Panc1 (cell line): ENCODE measurements around the gene BUB3. TPM values are rescaled to one million over a fixed set of nuclear protein-coding genes. Genes with fewer than 3 reads are reported as not detected.

Experiments
- ATAC-seq: fragments of 200-7000 bp; cut with Tn5 transposase; 2 replicates; pipeline ENCODE4 v1.9.1; 2020; ENCODE audit warnings: mild to moderate bottlenecking, moderate library complexity
- BruUV-seq: library from RNA; stranded (reverse); fragments of 400-500 nt; replicated peaks from 2 replicates; lab custom pipeline; 2021; lab: Mats Ljungman, UMichigan
- CTCF ChIA-PET: fragments of 300-600 bp; sonication (Branson Sonifier 250); formaldehyde crosslinking; loops from one replicate; lab custom pipeline; 2022; ENCODE audit warnings: antibody characterized with exemption; lab: Charles Lee
- POLR2A ChIA-PET: fragments of 300-600 bp; sonication (Branson Sonifier 250); formaldehyde crosslinking; loops from one replicate; lab custom pipeline; 2022; ENCODE audit warnings: antibody characterized with exemption; lab: Charles Lee
- DNase-seq: peaks from one replicate; pipeline ENCODE4 v3.0.0-alpha.2; 2010; ENCODE audit warnings: low read depth, low spot score
- H3K27ac ChIP-seq: 2 replicates; pipeline ENCODE4 v1.5.1; 2011; ENCODE audit warnings: mild to moderate bottlenecking, low read length, inconsistent platforms
- H3K27me3 ChIP-seq: fragments of 200-500 bp; sonication (Bioruptor generic); 2 replicates; pipeline ENCODE4 v1.6.0; 2014; ENCODE audit warnings: low read length, inconsistent platforms; ENCODE audit not compliant: control insufficient read depth, insufficient read depth
- H3K36me3 ChIP-seq: fragments of 200-500 bp; sonication (Bioruptor generic); 2 replicates; pipeline ENCODE4 v1.5.1; 2014; ENCODE audit warnings: inconsistent platforms, mild to moderate bottlenecking, low read length, moderate library complexity; ENCODE audit not compliant: control insufficient read depth, insufficient read depth
- H3K4me1 ChIP-seq: 2 replicates; pipeline ENCODE4 v1.5.1; 2011; ENCODE audit warnings: inconsistent platforms, mild to moderate bottlenecking, low read length, moderate library complexity; ENCODE audit not compliant: control insufficient read depth, insufficient read depth
- H3K4me3 ChIP-seq, 2 experiments: 2 replicates each; pipeline ENCODE4 v1.5.1; 2011 to 2012; ENCODE audit warnings: low read depth in 2 of 2, low read length in 2 of 2, mild to moderate bottlenecking in 2 of 2, inconsistent platforms in 1 of 2, moderate library complexity in 1 of 2
- H3K9me3 ChIP-seq: fragments of 200-500 bp; sonication (Bioruptor generic); 2 replicates; pipeline ENCODE4 v1.5.1; 2014; ENCODE audit warnings: low read depth, mild to moderate bottlenecking, inconsistent platforms, low read length, moderate library complexity; ENCODE audit not compliant: control insufficient read depth, insufficient read depth
- POLR2AphosphoS5 ChIP-seq: IDR thresholded peaks from 2 replicates; pipeline ENCODE4 v1.6.1; 2012; ENCODE audit warnings: mild to moderate bottlenecking, low read depth, low read length, moderate library complexity
- SIN3A ChIP-seq: IDR thresholded peaks from 2 replicates; pipeline ENCODE4 v1.6.1; 2012; ENCODE audit warnings: low read depth, mild to moderate bottlenecking, low read length, moderate library complexity, borderline replicate concordance; ENCODE audit not compliant: insufficient read depth
- TCF7L2 ChIP-seq: IDR thresholded peaks from 2 replicates; pipeline ENCODE4 v1.6.1; 2011; ENCODE audit warnings: mild to moderate bottlenecking, low read depth, low read length, inconsistent platforms
- in situ Hi-C: cut with HindIII; loops from 2 replicates; pipeline ENCODE4 v1.10.0; 2016; ENCODE audit warnings: low sequenced_read_pairs, low pct_unique_long_range_greater_than_20kb
- intact Hi-C: fragments of 100-400 bp; cut with micrococcal nuclease; formaldehyde crosslinking; loops from one replicate; pipeline ENCODE4 v1.10.0; 2022; ENCODE audit not compliant: unreplicated experiment
- total RNA-seq: library from RNA; stranded (reverse); gene quantifications from one replicate; pipeline ENCODE4 v1.2.1, GENCODE V29; 2021; ENCODE audit not compliant: unreplicated experiment
- TF ChIP-seq, protein P1 (sequence below), 2 experiments: IDR thresholded peaks; 2 replicates each; pipeline ENCODE4 v1.6.1; 2011 to 2012; ENCODE audit warnings: low read depth in 2 of 2, control low read depth in 1 of 2, low read length in 1 of 2, mild to moderate bottlenecking in 1 of 2, moderate library complexity in 1 of 2; ENCODE audit not compliant: insufficient read depth in 1 of 2
- TF ChIP-seq, protein P2 (sequence below): fragments of 450-650 bp; IDR thresholded peaks from 2 replicates; pipeline ENCODE4 v1.5.1; 2017; ENCODE audit warnings: mild to moderate bottlenecking

BUB3 gene
- total RNA-seq, 1 experiment from 2014 or later, result 237 TPM

DNA sequence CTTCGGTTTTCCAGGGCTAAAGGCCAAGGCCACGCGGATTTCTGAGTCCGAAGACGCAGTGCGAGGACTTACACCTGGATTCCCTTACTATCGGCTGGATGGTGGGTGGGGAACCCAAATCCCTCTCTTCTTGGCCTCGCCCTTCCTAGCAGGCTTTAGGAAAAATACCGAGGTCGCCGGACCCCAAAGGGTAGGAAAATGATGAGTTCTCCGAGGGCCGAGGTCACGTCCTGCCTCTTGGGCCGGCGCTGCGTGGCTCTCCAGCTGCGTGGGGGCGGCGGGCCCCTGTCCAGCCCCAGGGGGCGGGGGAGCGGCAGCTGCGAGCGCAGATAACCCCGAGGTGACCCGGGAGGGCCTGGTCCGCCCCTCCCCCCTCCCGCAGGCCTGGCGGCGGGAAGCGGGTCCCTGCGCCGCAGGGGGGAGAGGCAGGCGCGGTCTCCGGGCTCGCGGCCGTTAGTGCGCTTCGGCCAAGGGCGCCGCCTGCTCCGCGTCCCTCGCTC is 19.2 kb upstream of the BUB3 start:
- no TSS peak for BruUV-seq
- in situ Hi-C loops (no loop called here), intact Hi-C loops (loop anchor here (1.0 kb wide), 1 partner anchor 19 kb away; the partner anchor contains the start of gene BUB3)
- peaks cover 19% of the 10 kb centered on the region for H3K4me1 ChIP-seq
- 0 out of 2 replicates have a peak, but pooled peaks cover 3% of the 10 kb centered on the region for H3K36me3 ChIP-seq
- DNase-seq (no peak), ATAC-seq (no peak)
- H3K4me3 ChIP-seq, result peak overlapping the region in 1 of 2 experiments; percentile 58; a peak in 2 of 4 replicates
- H3K9me3 ChIP-seq, result no peaks in the 10 kb centered on the region
- POLR2A ChIA-PET, result interaction anchor here (0.5 kb wide), 1 partner anchor 130 kb away, joined by 3 read pairs; no protein-coding TSS in a partner anchor
- CTCF ChIA-PET, result interaction anchor here (0.6 kb wide), 1 partner anchor 244 kb away, joined by 4 read pairs; no protein-coding TSS in a partner anchor
- H3K27ac ChIP-seq, result peak overlapping the region; percentile 52; the same call in 1 of the 2 replicates
- TF ChIP-seq POLR2AphosphoS5, result no peak
- TF ChIP-seq, protein P1, sequence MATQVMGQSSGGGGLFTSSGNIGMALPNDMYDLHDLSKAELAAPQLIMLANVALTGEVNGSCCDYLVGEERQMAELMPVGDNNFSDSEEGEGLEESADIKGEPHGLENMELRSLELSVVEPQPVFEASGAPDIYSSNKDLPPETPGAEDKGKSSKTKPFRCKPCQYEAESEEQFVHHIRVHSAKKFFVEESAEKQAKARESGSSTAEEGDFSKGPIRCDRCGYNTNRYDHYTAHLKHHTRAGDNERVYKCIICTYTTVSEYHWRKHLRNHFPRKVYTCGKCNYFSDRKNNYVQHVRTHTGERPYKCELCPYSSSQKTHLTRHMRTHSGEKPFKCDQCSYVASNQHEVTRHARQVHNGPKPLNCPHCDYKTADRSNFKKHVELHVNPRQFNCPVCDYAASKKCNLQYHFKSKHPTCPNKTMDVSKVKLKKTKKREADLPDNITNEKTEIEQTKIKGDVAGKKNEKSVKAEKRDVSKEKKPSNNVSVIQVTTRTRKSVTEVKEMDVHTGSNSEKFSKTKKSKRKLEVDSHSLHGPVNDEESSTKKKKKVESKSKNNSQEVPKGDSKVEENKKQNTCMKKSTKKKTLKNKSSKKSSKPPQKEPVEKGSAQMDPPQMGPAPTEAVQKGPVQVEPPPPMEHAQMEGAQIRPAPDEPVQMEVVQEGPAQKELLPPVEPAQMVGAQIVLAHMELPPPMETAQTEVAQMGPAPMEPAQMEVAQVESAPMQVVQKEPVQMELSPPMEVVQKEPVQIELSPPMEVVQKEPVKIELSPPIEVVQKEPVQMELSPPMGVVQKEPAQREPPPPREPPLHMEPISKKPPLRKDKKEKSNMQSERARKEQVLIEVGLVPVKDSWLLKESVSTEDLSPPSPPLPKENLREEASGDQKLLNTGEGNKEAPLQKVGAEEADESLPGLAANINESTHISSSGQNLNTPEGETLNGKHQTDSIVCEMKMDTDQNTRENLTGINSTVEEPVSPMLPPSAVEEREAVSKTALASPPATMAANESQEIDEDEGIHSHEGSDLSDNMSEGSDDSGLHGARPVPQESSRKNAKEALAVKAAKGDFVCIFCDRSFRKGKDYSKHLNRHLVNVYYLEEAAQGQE (IDR thresholded peaks at IDR 0.05; ENCODE audit: insufficient read depth in 1 of 2, low read depth in 2 of 2, low read length in 1 of 2), result no peak
- TF ChIP-seq, protein P2, sequence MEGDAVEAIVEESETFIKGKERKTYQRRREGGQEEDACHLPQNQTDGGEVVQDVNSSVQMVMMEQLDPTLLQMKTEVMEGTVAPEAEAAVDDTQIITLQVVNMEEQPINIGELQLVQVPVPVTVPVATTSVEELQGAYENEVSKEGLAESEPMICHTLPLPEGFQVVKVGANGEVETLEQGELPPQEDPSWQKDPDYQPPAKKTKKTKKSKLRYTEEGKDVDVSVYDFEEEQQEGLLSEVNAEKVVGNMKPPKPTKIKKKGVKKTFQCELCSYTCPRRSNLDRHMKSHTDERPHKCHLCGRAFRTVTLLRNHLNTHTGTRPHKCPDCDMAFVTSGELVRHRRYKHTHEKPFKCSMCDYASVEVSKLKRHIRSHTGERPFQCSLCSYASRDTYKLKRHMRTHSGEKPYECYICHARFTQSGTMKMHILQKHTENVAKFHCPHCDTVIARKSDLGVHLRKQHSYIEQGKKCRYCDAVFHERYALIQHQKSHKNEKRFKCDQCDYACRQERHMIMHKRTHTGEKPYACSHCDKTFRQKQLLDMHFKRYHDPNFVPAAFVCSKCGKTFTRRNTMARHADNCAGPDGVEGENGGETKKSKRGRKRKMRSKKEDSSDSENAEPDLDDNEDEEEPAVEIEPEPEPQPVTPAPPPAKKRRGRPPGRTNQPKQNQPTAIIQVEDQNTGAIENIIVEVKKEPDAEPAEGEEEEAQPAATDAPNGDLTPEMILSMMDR, result no peak
- no peak for TF ChIP-seq TCF7L2
- no peak for TF ChIP-seq SIN3A
- no peaks in the 10 kb centered on the region; the same call in 1 of the 2 replicates for H3K27me3 ChIP-seq

DNA sequence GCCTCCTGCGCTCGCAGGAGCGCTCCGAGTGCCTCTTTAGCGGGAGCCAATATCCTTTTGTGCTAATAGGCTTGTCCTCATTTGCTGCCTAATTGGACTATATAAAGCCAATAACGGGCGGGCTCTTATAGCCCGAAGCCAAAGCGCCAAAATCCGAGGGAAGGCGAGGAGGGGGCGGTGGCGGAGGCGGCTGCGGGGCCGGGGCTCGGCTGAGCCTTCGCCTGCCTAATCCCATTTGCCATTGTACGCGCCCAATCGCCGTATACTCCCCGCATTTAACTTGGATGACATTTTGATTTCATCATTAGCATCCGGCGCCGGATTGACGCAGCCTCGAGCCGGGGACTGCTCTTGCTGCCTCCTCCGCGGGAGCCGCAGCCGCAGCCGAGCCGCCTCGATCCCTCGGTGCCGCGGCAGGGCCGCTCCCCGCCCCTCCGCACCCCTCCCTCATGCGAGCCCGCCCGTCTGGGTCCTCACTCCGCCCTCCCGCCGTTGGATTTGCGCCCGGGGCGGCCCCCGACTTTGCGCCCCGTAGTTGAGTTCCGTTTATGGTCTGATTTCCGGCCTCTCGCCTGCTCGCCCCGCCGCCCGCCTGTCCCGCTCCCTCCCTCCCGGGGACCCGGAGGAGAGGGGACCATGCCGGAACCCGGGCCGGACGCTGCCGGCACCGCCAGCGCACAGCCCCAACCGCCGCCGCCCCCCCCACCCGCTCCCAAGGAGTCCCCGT is 18.6 kb upstream of the BUB3 start, which contains the start of gene HMX3:
Gene HMX3, plus strand, starts transcription at position 556 of the 727 bp plus-strand sequence. Its CDS starts 81 bp downstream, at position 637.
- TF ChIP-seq, protein P1 (IDR thresholded peaks at IDR 0.05; ENCODE audit: insufficient read depth in 1 of 2, low read depth in 2 of 2, low read length in 1 of 2), result no peak
- TF ChIP-seq POLR2AphosphoS5 (no peak), TCF7L2 (no peak), SIN3A (no peak)
- TF ChIP-seq, protein P2, result no peak
- H3K27me3 ChIP-seq, result no peaks in the 10 kb centered on the region; the same call in 1 of the 2 replicates
- no peaks in the 10 kb centered on the region for H3K9me3 ChIP-seq
- intact Hi-C loops, result loop anchor here (1.0 kb wide), 1 partner anchor 19 kb away; the partner anchor contains the start of gene BUB3
- ChIA-PET CTCF (no interaction called here), POLR2A (no interaction called here)
- in situ Hi-C loops, result no loop called here
- H3K27ac ChIP-seq, result peak within 1 kb of the TSS; percentile 83
- BruUV-seq, result no TSS peak
- H3K4me1 ChIP-seq, result peaks cover 23% of the 10 kb centered on the region
- H3K4me3 ChIP-seq, result peak within 1 kb of the TSS; percentile 58 to 66
- DNase-seq (no peak), ATAC-seq (peak; percentile 39)
- 0 out of 2 replicates have a peak, but pooled peaks cover 3% of the 10 kb centered on the region for H3K36me3 ChIP-seq
